Stimulated activated CD8-positive, alpha-beta memory T cell treated with anti-CD3 and anti-CD28 coated beads, Interleukin-4, amount 100 ng/mL, for 24 hours (primary cell): ENCODE measurements around the gene DSEL.

Experiments used
- DNase-seq: peaks from one replicate; pipeline ENCODE4 v3.0.0-alpha.2; 2020; ENCODE audit warnings: low read depth

Gene DSEL

GRCh38 chr18:67500522-67501205 is 15.9 kb downstream of the DSEL start:
- DNase-seq = no peak

GRCh38 chr18:67496469-67496868 is 20.1 kb downstream of the DSEL start:
- no peak for DNase-seq

GRCh38 chr18:67486534-67486933 is 30.0 kb downstream of the DSEL start:
- DNase-seq = no peak

GRCh38 chr18:67485655-67486054 is 30.9 kb downstream of the DSEL start:
- DNase-seq = no peak

GRCh38 chr18:67484458-67484857 is 32.1 kb downstream of the DSEL start:
- DNase-seq = no peak

- no peak for DNase-seq
Observed at GRCh38 chr18:67483952-67484351, 32.6 kb downstream of the DSEL start.

- no peak for DNase-seq
Observed at GRCh38 chr18:67483237-67483636, 33.3 kb downstream of the DSEL start.

- no peak for DNase-seq
Observed at GRCh38 chr18:67478249-67478648, 38.3 kb downstream of the DSEL start.

- no peak for DNase-seq
Observed at GRCh38 chr18:67477522-67477921, 39.0 kb downstream of the DSEL start.

- DNase-seq = no peak
Observed at GRCh38 chr18:67476585-67476984, 39.9 kb downstream of the DSEL start.

- DNase-seq = no peak
Observed at GRCh38 chr18:67475673-67476072, 40.8 kb downstream of the DSEL start.

- DNase-seq = no peak
Observed at GRCh38 chr18:67468038-67468437, 48.5 kb downstream of the DSEL start.

- no peak for DNase-seq
Observed at GRCh38 chr18:67467188-67467587, 49.3 kb downstream of the DSEL start.

GRCh38 chr18:67464499-67464898 is 52.0 kb downstream of the DSEL start:
- no peak for DNase-seq

- no peak for DNase-seq
Observed at GRCh38 chr18:67463829-67464228, 52.7 kb downstream of the DSEL start.

- no peak for DNase-seq
Observed at GRCh38 chr18:67456711-67457110, 59.8 kb downstream of the DSEL start.
